K562 (cell line): Measurements from ENCODE around the gene CTDSP2.

Source experiments
- ZNF121 ChIP-seq: sonication (generic); formaldehyde crosslinking; conservative IDR thresholded peaks from 2 replicates; pipeline ENCODE4 v1.8.0; 2022; ENCODE audit warnings: missing genetic modification reagents
- TF ChIP-seq, protein P1 (sequence below), 3 experiments: IDR thresholded peaks in 2 of 3; conservative IDR thresholded peaks in 1 of 3; 2 replicates each; pipeline ENCODE4 v1.5.1; 2011 to 2012; ENCODE audit warnings: low read length in 3 of 3, mild to moderate bottlenecking in 3 of 3, control low read depth in 2 of 3, improper control_type of control experiment in 1 of 3, inconsistent platforms in 1 of 3, low read depth in 1 of 3, mixed read lengths in 1 of 3, moderate library complexity in 1 of 3; ENCODE audit not compliant: insufficient read depth in 2 of 3

DNA sequence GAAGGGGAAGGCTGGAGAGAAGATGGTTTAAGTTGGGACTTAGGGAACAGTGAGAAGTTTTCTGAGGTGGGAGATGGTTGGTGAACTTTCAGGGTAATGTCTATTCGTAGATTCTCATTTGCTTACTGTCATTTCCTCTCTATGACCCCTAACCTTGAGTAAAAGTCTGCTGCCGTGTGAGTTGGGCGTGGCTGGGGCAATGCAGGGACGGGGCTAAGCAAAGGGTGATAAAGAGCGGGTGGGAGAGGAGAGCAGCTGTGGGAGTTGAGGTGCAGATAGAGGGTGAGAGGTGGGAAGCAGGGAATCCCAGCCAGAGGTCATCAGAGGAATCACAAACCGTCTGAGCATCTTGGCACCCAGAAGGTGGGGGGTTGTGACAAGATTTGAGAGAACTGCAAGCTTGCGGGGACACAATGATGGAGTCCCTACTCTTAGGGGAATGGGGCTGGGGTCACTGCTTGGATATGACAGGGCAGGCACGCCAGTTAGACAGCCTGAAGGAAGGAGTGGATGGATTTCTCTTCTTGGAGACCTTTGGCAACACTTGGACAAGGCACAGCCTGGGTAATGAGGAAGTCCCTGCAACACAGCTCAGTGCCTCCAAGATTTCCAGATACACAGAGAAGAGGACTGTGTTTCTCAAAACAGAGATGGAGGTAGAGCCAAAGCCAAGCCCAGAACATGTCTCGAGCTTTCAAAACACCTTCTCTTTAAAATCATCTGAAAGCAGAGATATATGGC, 45.9 kb upstream of the CTDSP2 start:
- TF ChIP-seq ZNF121 (CRISPR knock-in tag): no peak
- TF ChIP-seq, protein P1, sequence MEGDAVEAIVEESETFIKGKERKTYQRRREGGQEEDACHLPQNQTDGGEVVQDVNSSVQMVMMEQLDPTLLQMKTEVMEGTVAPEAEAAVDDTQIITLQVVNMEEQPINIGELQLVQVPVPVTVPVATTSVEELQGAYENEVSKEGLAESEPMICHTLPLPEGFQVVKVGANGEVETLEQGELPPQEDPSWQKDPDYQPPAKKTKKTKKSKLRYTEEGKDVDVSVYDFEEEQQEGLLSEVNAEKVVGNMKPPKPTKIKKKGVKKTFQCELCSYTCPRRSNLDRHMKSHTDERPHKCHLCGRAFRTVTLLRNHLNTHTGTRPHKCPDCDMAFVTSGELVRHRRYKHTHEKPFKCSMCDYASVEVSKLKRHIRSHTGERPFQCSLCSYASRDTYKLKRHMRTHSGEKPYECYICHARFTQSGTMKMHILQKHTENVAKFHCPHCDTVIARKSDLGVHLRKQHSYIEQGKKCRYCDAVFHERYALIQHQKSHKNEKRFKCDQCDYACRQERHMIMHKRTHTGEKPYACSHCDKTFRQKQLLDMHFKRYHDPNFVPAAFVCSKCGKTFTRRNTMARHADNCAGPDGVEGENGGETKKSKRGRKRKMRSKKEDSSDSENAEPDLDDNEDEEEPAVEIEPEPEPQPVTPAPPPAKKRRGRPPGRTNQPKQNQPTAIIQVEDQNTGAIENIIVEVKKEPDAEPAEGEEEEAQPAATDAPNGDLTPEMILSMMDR (IDR thresholded peaks at IDR 0.05 in 2 of 3, conservative IDR thresholded peaks at IDR 0.05 in 1 of 3; ENCODE audit: insufficient read depth in 2 of 3, low read depth in 1 of 3, low read length in 3 of 3): no peak
